Suprapubic skin (tissue), 4 donors: ENCODE measurements around the gene DSP.

Source experiments
- POLR2A ChIP-seq, 2 donors: fragments of 450-650 bp; IDR thresholded peaks; one replicate each; pipeline ENCODE4 v1.6.1; 2017; ENCODE audit warnings: antibody characterized with exemption in 2 of 2, mild to moderate bottlenecking in 2 of 2, moderate library complexity in 2 of 2
- POLR2AphosphoS5 ChIP-seq, 3 donors: sonication (generic); formaldehyde crosslinking; IDR thresholded peaks; one replicate each; pipeline ENCODE4 v1.6.1; 2017; ENCODE audit warnings: antibody characterized with exemption in 3 of 3
- TF ChIP-seq, protein P1 (sequence below), 2 donors: fragments of 200-600 bp in 1 of 2; fragments of 450-650 bp in 1 of 2; sonication (generic) in 1 of 2; IDR thresholded peaks; one replicate each; pipeline ENCODE4 v1.5.1; 2016 to 2019; ENCODE audit warnings: antibody characterized with exemption in 2 of 2, mild to moderate bottlenecking in 1 of 2, moderate library complexity in 1 of 2

DNA sequence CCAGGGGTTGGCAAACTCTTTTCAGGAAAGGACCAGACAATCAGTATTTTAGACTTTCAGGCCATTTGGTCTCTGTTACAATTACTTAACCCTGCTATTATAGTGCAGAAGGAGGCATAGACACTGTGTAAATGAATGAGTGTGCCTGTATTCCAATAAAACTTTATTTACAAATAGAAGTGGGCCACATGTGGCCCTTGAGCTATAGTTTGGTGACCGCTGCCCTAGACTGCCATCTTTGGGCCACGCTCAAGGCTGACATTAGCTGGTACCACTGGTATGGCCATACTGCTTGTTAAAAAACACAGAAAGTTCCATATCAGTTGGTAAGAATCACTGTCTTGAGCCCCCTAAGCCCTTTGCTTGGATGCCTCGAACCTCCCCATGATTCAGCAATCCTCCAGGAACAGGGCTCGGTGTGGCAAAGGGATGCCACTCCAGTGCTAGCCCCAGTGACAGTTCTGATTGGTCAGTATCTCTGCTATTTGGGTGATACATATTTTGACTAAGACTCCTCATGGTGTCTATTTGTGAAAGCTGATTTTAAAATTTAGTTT, 25.2 kb downstream of the DSP start:
- no peak for TF ChIP-seq POLR2A (IDR thresholded peaks at IDR 0.05)
- TF ChIP-seq, protein P1, sequence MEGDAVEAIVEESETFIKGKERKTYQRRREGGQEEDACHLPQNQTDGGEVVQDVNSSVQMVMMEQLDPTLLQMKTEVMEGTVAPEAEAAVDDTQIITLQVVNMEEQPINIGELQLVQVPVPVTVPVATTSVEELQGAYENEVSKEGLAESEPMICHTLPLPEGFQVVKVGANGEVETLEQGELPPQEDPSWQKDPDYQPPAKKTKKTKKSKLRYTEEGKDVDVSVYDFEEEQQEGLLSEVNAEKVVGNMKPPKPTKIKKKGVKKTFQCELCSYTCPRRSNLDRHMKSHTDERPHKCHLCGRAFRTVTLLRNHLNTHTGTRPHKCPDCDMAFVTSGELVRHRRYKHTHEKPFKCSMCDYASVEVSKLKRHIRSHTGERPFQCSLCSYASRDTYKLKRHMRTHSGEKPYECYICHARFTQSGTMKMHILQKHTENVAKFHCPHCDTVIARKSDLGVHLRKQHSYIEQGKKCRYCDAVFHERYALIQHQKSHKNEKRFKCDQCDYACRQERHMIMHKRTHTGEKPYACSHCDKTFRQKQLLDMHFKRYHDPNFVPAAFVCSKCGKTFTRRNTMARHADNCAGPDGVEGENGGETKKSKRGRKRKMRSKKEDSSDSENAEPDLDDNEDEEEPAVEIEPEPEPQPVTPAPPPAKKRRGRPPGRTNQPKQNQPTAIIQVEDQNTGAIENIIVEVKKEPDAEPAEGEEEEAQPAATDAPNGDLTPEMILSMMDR (IDR thresholded peaks at IDR 0.05) = no peak
- TF ChIP-seq POLR2AphosphoS5 (IDR thresholded peaks at IDR 0.05) = no peak
